Measurements from ENCODE around the gene SMTNL2.
"Not testable (repeated sequence)": the region's sequence is repeated elsewhere in the genome, so short reads cannot be mapped to it uniquely, and the experiment has no call there.

SMTNL2 gene

GRCh38 chr17:4639301-4640059, 55.2 kb downstream of the SMTNL2 start:
- not testable (repeated sequence) for DNase-seq

- not testable (repeated sequence) for DNase-seq
Observed at GRCh38 chr17:4640569-4641188, 56.4 kb downstream of the SMTNL2 start.

- no peak for DNase-seq
Observed at GRCh38 chr17:4641297-4642195, 57.2 kb downstream of the SMTNL2 start, which contains the start of gene ALOX15. Gene ALOX15 (minus strand): TSS chr17:4641678. CDS start chr17:4641651, 27 bp downstream.

GRCh38 chr17:4642286-4642685, 58.0 kb downstream of the SMTNL2 start:
- DNase-seq = no peak

- no peak for DNase-seq
Observed at GRCh38 chr17:4643676-4644075, 59.3 kb downstream of the SMTNL2 start.

- no peak for DNase-seq
Observed at GRCh38 chr17:4645642-4646041, 61.3 kb downstream of the SMTNL2 start.

- DNase-seq = no peak
Observed at GRCh38 chr17:4648741-4649140, 64.4 kb downstream of the SMTNL2 start.

- no peak for DNase-seq
Observed at GRCh38 chr17:4652997-4653396, 68.7 kb downstream of the SMTNL2 start.

- DNase-seq = not testable (repeated sequence)
Observed at GRCh38 chr17:4655933-4656332, 71.6 kb downstream of the SMTNL2 start.

GRCh38 chr17:4657678-4658077, 73.3 kb downstream of the SMTNL2 start:
- no peak for DNase-seq
